MCF 10A (cell line): Measurements from ENCODE around the gene PLXDC1. TPM values are rescaled to one million over a fixed set of nuclear protein-coding genes. Genes with fewer than 3 reads are reported as not detected.
"Not testable (repeated sequence)": the region's sequence is repeated elsewhere in the genome, so short reads cannot be mapped to it uniquely, and the experiment has no call there.

Experiments used
- BruUV-seq: library from RNA; stranded (reverse); fragments of 400-500 nt; replicated peaks from 2 replicates; lab custom pipeline; 2021; lab: Mats Ljungman, UMichigan
- CTCF ChIA-PET: fragments of 300-600 bp; sonication (Branson Sonifier 250); formaldehyde crosslinking; extraction: SDS; loops from one replicate; lab custom pipeline; 2021; ENCODE audit warnings: antibody characterized with exemption, inconsistent platforms; lab: Yijun Ruan, JAX
- POLR2A ChIA-PET: fragments of 300-600, 350-650 bp; sonication (Branson Sonifier 250); formaldehyde crosslinking; extraction: SDS; loops from one replicate; lab custom pipeline; 2020; ENCODE audit warnings: antibody characterized with exemption, inconsistent platforms; lab: Yijun Ruan, JAX
- DNase-seq: peaks from one replicate; pipeline ENCODE4 v3.0.0-alpha.2; 2018; ENCODE audit not compliant: unreplicated experiment
- H3K27ac Mint-ChIP-seq: one replicate; pipeline ENCODE4 v1.8.0; 2022; ENCODE audit warnings: mild to moderate bottlenecking, low read depth, mixed read lengths; ENCODE audit not compliant: unreplicated experiment
- H3K27me3 Mint-ChIP-seq: one replicate; pipeline ENCODE4 v1.8.0; 2022; ENCODE audit warnings: mixed read lengths; ENCODE audit not compliant: insufficient read depth, unreplicated experiment
- H3K36me3 Mint-ChIP-seq: one replicate; pipeline ENCODE4 v1.8.0; 2022; ENCODE audit warnings: mild to moderate bottlenecking, moderate library complexity, mixed read lengths; ENCODE audit not compliant: insufficient read depth, unreplicated experiment
- H3K4me1 Mint-ChIP-seq: one replicate; pipeline ENCODE4 v1.8.0; 2022; ENCODE audit warnings: mixed read lengths; ENCODE audit not compliant: insufficient read depth, unreplicated experiment
- H3K4me3 Mint-ChIP-seq: one replicate; pipeline ENCODE4 v1.8.0; 2022; ENCODE audit warnings: mild to moderate bottlenecking, moderate library complexity, mixed read lengths; ENCODE audit not compliant: unreplicated experiment
- H3K9me3 Mint-ChIP-seq: one replicate; pipeline ENCODE4 v1.8.0; 2022; ENCODE audit warnings: mixed read lengths; ENCODE audit not compliant: unreplicated experiment
- CTCF ChIP-seq: fragments of 200-600 bp; IDR thresholded peaks from one replicate; pipeline ENCODE4 v1.8.0; 2022; ENCODE audit warnings: antibody characterized with exemption, mild to moderate bottlenecking; ENCODE audit not compliant: unreplicated experiment
- intact Hi-C: fragments of 100-400 bp; cut with micrococcal nuclease; formaldehyde crosslinking; loops from 2 replicates; pipeline ENCODE4 v1.14.1; 2022
- total RNA-seq: library from RNA; stranded (reverse); gene quantifications from 2 replicates; pipeline ENCODE4 v1.2.3, GENCODE V29; 2022

PLXDC1 gene
- total RNA-seq, 1 experiment from 2014 or later: 0.61 TPM

- intact Hi-C loops: no loop called here
- TF ChIP-seq CTCF: no peak
- peak; percentile 73 for DNase-seq
- Mint-ChIP-seq H3K27ac (no peak overlapping the region), H3K4me3 (no peak overlapping the region), H3K36me3 (no peaks in the 10 kb centered on the region), H3K9me3 (no peaks in the 10 kb centered on the region), H3K4me1 (no peaks in the 10 kb centered on the region), H3K27me3 (no peaks in the 10 kb centered on the region)
- CTCF ChIA-PET: no interaction called here
- BruUV-seq: no TSS peak
- POLR2A ChIA-PET: no interaction called here
Observed at GRCh38 chr17:39132192-39132610, 19.2 kb downstream of the PLXDC1 start.

GRCh38 chr17:39131616-39132015 is 19.8 kb downstream of the PLXDC1 start:
- intact Hi-C loops: no loop called here
- H3K27ac Mint-ChIP-seq: no peak overlapping the region
- H3K27me3 Mint-ChIP-seq: no peaks in the 10 kb centered on the region
- no TSS peak for BruUV-seq
- H3K4me3 Mint-ChIP-seq: no peak overlapping the region
- ChIA-PET CTCF (interaction anchor here (0.6 kb wide), 1 partner anchor 50 kb away, joined by 3 read pairs; no protein-coding TSS in a partner anchor), POLR2A (no interaction called here)
- no peaks in the 10 kb centered on the region for H3K4me1 Mint-ChIP-seq
- DNase-seq: no peak
- H3K9me3 Mint-ChIP-seq: no peaks in the 10 kb centered on the region
- TF ChIP-seq CTCF: no peak
- no peaks in the 10 kb centered on the region for H3K36me3 Mint-ChIP-seq

GRCh38 chr17:39130205-39130604 is 21.2 kb downstream of the PLXDC1 start:
- ChIA-PET POLR2A (no interaction called here), CTCF (no interaction called here)
- no peaks in the 10 kb centered on the region for H3K27me3 Mint-ChIP-seq
- intact Hi-C loops: no loop called here
- TF ChIP-seq CTCF: no peak
- H3K36me3 Mint-ChIP-seq: no peaks in the 10 kb centered on the region
- no peak for DNase-seq
- no peaks in the 10 kb centered on the region for H3K9me3 Mint-ChIP-seq
- no peaks in the 10 kb centered on the region for H3K4me1 Mint-ChIP-seq
- H3K27ac Mint-ChIP-seq: no peak overlapping the region
- no TSS peak for BruUV-seq
- H3K4me3 Mint-ChIP-seq: no peak overlapping the region

GRCh38 chr17:39129544-39129943 is 21.9 kb downstream of the PLXDC1 start:
- H3K4me1 Mint-ChIP-seq, H3K27ac Mint-ChIP-seq, H3K27me3 Mint-ChIP-seq, H3K36me3 Mint-ChIP-seq, CTCF ChIA-PET, H3K9me3 Mint-ChIP-seq, BruUV-seq, H3K4me3 Mint-ChIP-seq, DNase-seq, intact Hi-C loops: not testable (repeated sequence)
- POLR2A ChIA-PET: interaction anchor here (0.7 kb wide), 1 partner anchor 88 kb away, joined by 3 read pairs; no protein-coding TSS in a partner anchor

GRCh38 chr17:39126436-39126835 is 25.0 kb downstream of the PLXDC1 start:
- no peaks in the 10 kb centered on the region for H3K36me3 Mint-ChIP-seq
- intact Hi-C loops: no loop called here
- TF ChIP-seq CTCF: no peak
- H3K4me3 Mint-ChIP-seq: no peak overlapping the region
- H3K4me1 Mint-ChIP-seq: no peaks in the 10 kb centered on the region
- CTCF ChIA-PET: no interaction called here
- no peak overlapping the region for H3K27ac Mint-ChIP-seq
- no peak for DNase-seq
- no TSS peak for BruUV-seq
- H3K9me3 Mint-ChIP-seq: no peaks in the 10 kb centered on the region
- POLR2A ChIA-PET: no interaction called here
- no peaks in the 10 kb centered on the region for H3K27me3 Mint-ChIP-seq
